SU-DHL-6 (cell line): ENCODE data around the gene RTF2.

Experiments
- H2AFZ ChIP-seq: fragments of 200-600 bp; sonication (generic); 2 replicates; pipeline ENCODE4 v1.6.1; 2014; ENCODE audit warnings: low read depth, mild to moderate bottlenecking, moderate library complexity, mixed read lengths, antibody characterized with exemption, low read length; ENCODE audit not compliant: severe bottlenecking
- H3F3A ChIP-seq: fragments of 200-600 bp; shearing (Covaris generic); 2 replicates; pipeline ENCODE4 v1.6.0; 2016; ENCODE audit warnings: antibody characterized with exemption, mild to moderate bottlenecking; ENCODE audit not compliant: insufficient read depth
- H3K27ac ChIP-seq: fragments of 200-600 bp; sonication (generic); 2 replicates; pipeline ENCODE4 v1.5.1; 2016; ENCODE audit warnings: low read depth, mild to moderate bottlenecking, low read length, moderate library complexity, mixed read lengths
- H3K27me3 ChIP-seq: fragments of 200-600 bp; sonication (generic), shearing (Covaris generic); 2 replicates; pipeline ENCODE4 v1.6.0; 2014; ENCODE audit warnings: mild to moderate bottlenecking, low read length
- H3K36me3 ChIP-seq: fragments of 200-600 bp; sonication (generic); 2 replicates; pipeline ENCODE4 v1.6.1; 2014; ENCODE audit warnings: mild to moderate bottlenecking, low read length, mixed read lengths
- H3K4me2 ChIP-seq: fragments of 300-600, 200-600 bp; shearing (Covaris generic), sonication (generic); 2 replicates; pipeline ENCODE4 v1.6.0; 2014; ENCODE audit warnings: low read length, low read depth, mild to moderate bottlenecking; ENCODE audit not compliant: poor library complexity, severe bottlenecking
- H3K4me3 ChIP-seq: fragments of 200-600 bp; sonication (generic); 2 replicates; pipeline ENCODE4 v1.5.1; 2014; ENCODE audit warnings: antibody characterized with exemption, low read length, mild to moderate bottlenecking, mixed read lengths; ENCODE audit not compliant: insufficient read depth, poor library complexity, severe bottlenecking
- H3K79me2 ChIP-seq: fragments of 200-600 bp; sonication (generic); 2 replicates; pipeline ENCODE4 v1.6.1; 2014; ENCODE audit warnings: mild to moderate bottlenecking, low read length, moderate library complexity; ENCODE audit not compliant: insufficient read depth
- H3K9ac ChIP-seq: fragments of 200-600 bp; sonication (generic); 2 replicates; pipeline ENCODE4 v1.7.0; 2014; ENCODE audit warnings: mild to moderate bottlenecking, low read length
- H3K9me2 ChIP-seq: fragments of 200-600 bp; sonication (generic); replicated peaks from 2 replicates; pipeline ENCODE4 v1.6.1; 2014; ENCODE audit warnings: low read length; ENCODE audit not compliant: insufficient read depth
- H3K9me3 ChIP-seq: fragments of 200-600 bp; sonication (generic); 2 replicates; pipeline ENCODE4 v1.6.1; 2014; ENCODE audit warnings: low read length, mixed read lengths; ENCODE audit not compliant: insufficient read depth
- H4K20me1 ChIP-seq: fragments of 200-600 bp; sonication (generic); 2 replicates; pipeline ENCODE4 v1.6.1; 2014; ENCODE audit warnings: low read depth, mild to moderate bottlenecking, antibody characterized with exemption, low read length, moderate library complexity, mixed read lengths
- EZH2phosphoT487 ChIP-seq: fragments of 200-600 bp; sonication (generic), shearing (Covaris generic); conservative IDR thresholded peaks from 2 replicates; pipeline ENCODE4 v1.6.1; 2018; ENCODE audit warnings: mild to moderate bottlenecking, antibody characterized with exemption, low read length, moderate library complexity, mixed read lengths
- TF ChIP-seq, protein P1 (sequence below): fragments of 200-600 bp; sonication (generic); IDR thresholded peaks from one replicate; pipeline ENCODE4 v1.5.1; 2017; ENCODE audit warnings: antibody characterized with exemption, mild to moderate bottlenecking, low read length, moderate library complexity; ENCODE audit not compliant: insufficient read depth, poor library complexity, severe bottlenecking

RTF2 gene

DNA sequence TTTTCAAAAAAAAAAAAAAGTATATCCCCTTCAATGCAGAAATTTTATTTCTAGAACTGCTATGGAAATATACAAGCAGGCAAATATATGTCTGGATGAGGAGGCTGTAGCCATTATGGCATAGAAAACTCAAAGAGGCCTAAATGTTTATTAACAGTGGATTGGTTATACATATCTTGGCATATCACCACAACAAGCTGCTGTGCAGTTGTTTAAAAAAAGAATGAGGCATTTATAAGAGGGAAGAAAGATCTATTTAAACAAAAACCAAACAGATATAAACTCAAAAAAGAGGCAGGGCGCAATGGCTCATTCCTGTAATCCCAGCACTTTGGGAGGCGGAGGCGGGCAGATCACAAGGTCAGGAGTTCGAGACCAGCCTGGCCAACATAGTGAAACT is 30.1 kb upstream of the RTF2 start:
- H3K36me3 ChIP-seq = no peaks in the 10 kb centered on the region
- no peak overlapping the region for H2AFZ ChIP-seq
- H3F3A ChIP-seq = no peaks in the 10 kb centered on the region
- no peaks in the 10 kb centered on the region for H3K9me3 ChIP-seq
- TF ChIP-seq EZH2phosphoT487 = no peak
- TF ChIP-seq, protein P1, sequence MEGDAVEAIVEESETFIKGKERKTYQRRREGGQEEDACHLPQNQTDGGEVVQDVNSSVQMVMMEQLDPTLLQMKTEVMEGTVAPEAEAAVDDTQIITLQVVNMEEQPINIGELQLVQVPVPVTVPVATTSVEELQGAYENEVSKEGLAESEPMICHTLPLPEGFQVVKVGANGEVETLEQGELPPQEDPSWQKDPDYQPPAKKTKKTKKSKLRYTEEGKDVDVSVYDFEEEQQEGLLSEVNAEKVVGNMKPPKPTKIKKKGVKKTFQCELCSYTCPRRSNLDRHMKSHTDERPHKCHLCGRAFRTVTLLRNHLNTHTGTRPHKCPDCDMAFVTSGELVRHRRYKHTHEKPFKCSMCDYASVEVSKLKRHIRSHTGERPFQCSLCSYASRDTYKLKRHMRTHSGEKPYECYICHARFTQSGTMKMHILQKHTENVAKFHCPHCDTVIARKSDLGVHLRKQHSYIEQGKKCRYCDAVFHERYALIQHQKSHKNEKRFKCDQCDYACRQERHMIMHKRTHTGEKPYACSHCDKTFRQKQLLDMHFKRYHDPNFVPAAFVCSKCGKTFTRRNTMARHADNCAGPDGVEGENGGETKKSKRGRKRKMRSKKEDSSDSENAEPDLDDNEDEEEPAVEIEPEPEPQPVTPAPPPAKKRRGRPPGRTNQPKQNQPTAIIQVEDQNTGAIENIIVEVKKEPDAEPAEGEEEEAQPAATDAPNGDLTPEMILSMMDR = no peak
- H3K79me2 ChIP-seq = no peaks in the 10 kb centered on the region
- H4K20me1 ChIP-seq = no peaks in the 10 kb centered on the region
- H3K9me2 ChIP-seq = no peaks in the 10 kb centered on the region
- H3K4me2 ChIP-seq = no peak overlapping the region
- H3K4me3 ChIP-seq = no peak overlapping the region
- no peak overlapping the region for H3K27ac ChIP-seq
- no peak overlapping the region for H3K9ac ChIP-seq
- H3K27me3 ChIP-seq = no peaks in the 10 kb centered on the region

DNA sequence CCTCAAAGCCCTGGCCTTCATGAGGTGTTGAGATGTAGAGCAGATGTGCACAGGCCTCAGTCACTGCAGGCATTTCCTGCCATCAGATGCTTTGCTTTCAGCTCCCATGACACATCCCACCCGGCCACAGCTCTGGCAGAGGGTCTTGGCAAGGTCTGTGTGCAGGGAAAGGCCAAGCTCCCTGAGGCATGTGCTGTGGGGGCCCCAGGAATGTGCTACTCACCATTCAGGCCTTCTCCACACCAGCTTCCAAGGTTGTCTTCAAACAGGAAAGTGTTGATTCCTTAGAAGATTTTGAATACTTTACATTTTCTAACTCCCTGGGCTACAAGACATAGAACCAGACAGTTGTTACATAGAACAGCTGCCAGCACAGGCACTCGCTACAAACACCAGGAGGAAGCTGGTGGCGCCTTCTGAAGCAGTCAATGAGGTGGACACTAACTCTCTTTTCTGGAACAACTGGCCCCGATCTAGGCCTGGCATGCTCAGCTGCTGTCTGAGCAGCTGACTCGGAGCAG is 28.6 kb upstream of the RTF2 start:
- Histone ChIP-seq H3K9ac (no peak overlapping the region), H4K20me1 (no peaks in the 10 kb centered on the region), H3K27ac (no peak overlapping the region), H3F3A (no peaks in the 10 kb centered on the region), H3K4me3 (no peak overlapping the region), H3K9me2 (no peaks in the 10 kb centered on the region), H3K9me3 (no peaks in the 10 kb centered on the region), H3K79me2 (no peaks in the 10 kb centered on the region), H3K4me2 (no peak overlapping the region), H3K27me3 (no peaks in the 10 kb centered on the region), H2AFZ (no peak overlapping the region), H3K36me3 (no peaks in the 10 kb centered on the region)
- TF ChIP-seq, protein P1 = no peak
- TF ChIP-seq EZH2phosphoT487 = no peak

DNA sequence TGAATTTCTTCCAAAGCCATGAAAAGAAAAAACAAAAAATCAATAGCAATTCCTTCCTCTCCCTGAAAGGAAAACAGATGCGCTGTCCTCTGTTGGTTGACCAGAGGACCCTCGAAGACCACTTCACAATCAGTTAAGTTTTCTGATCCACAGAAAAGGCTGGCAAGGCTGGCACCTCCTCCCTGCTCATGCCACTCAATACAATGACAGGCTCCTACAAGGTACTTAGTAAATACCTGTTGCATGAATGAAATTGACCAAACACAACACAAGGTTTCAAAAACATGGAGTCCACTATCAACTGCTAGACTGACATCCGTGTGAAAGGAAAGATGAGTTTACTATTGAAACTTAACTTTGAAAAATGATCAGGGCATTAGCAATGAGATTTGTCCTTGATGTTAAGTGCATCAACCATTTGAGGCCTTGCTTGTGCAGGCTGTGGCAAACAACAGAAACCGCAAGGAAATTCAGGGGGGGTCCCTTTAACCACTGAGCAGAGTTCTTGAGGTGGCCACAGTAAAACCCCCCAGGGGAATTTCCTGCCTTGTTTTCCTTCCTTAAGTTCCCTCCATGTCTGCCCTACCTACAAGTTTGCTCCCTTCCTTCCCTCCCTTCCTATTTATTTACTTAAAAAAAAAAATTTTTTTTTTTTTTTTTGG is 27.9 kb upstream of the RTF2 start:
- no peaks in the 10 kb centered on the region for H3K9me2 ChIP-seq

More for the DNA sequence above, 27.9 kb upstream of the RTF2 start:
- H3K27ac ChIP-seq = no peak overlapping the region
- H3F3A ChIP-seq = no peaks in the 10 kb centered on the region
- no peaks in the 10 kb centered on the region for H3K79me2 ChIP-seq
- no peaks in the 10 kb centered on the region for H3K9me3 ChIP-seq
- H2AFZ ChIP-seq = no peak overlapping the region
- TF ChIP-seq, protein P1 = no peak
- TF ChIP-seq EZH2phosphoT487 = no peak
- no peak overlapping the region for H3K4me2 ChIP-seq
- H3K9ac ChIP-seq = no peak overlapping the region
- H3K27me3 ChIP-seq = no peaks in the 10 kb centered on the region
- no peaks in the 10 kb centered on the region for H3K36me3 ChIP-seq
- H3K4me3 ChIP-seq = no peak overlapping the region
- no peaks in the 10 kb centered on the region for H4K20me1 ChIP-seq
